ENCODE measurements around the gene FEM1B.

- TF ChIP-seq CTCF (IDR thresholded peaks at IDR 0.05; ENCODE audit: low read length) (no peak), EZH2phosphoT487 (IDR thresholded peaks at IDR 0.05; ENCODE audit: low read length) (no peak)
Measured at GRCh38 chr15:68335655-68336054, 58.1 kb downstream of the FEM1B start.

Measured in MM.1S (cell line).